ENCODE measurements around the gene FAM3C.
A peak's percentile ranks its signal among the peaks of the same experiment; 100 is the strongest.

The FAM3C gene

GRCh38 chr7:121410829-121411596 lies 14.9 kb upstream of the FAM3C start:
- DNase-seq (ENCODE audit: low read depth), result no peak

- DNase-seq (ENCODE audit: low read depth), result no peak
These were observed 10.8 kb upstream of the FAM3C start for GRCh38 chr7:121406944-121407343.

- no peak for DNase-seq (ENCODE audit: low read depth)
These were observed 10.4 kb upstream of the FAM3C start for GRCh38 chr7:121406461-121406860.

GRCh38 chr7:121404348-121404747 lies 8.2 kb upstream of the FAM3C start:
- DNase-seq (ENCODE audit: low read depth), result no peak

GRCh38 chr7:121402701-121403100 lies 6.6 kb upstream of the FAM3C start:
- no peak for DNase-seq (ENCODE audit: low read depth)

- no peak for DNase-seq (ENCODE audit: low read depth)
These were observed 5.8 kb upstream of the FAM3C start for GRCh38 chr7:121401896-121402295.

GRCh38 chr7:121398246-121398645 lies 2.1 kb upstream of the FAM3C start:
- no peak for DNase-seq (ENCODE audit: low read depth)

GRCh38 chr7:121397822-121398221 lies 1.7 kb upstream of the FAM3C start:
- DNase-seq (ENCODE audit: low read depth), result no peak

GRCh38 chr7:121397361-121397760 lies 1.3 kb upstream of the FAM3C start:
- no peak for DNase-seq (ENCODE audit: low read depth)

- peak; percentile 23 for DNase-seq (ENCODE audit: low read depth)
These were observed 581 bp downstream of the FAM3C start for GRCh38 chr7:121395494-121395960.

GRCh38 chr7:121394709-121395140 lies 1.4 kb downstream of the FAM3C start:
- no peak for DNase-seq (ENCODE audit: low read depth)

- DNase-seq (ENCODE audit: low read depth), result no peak
These were observed 3.1 kb downstream of the FAM3C start for GRCh38 chr7:121393005-121393366.

- DNase-seq (ENCODE audit: low read depth), result no peak
These were observed 3.7 kb downstream of the FAM3C start for GRCh38 chr7:121392277-121393004.

GRCh38 chr7:121391686-121392085 lies 4.4 kb downstream of the FAM3C start:
- DNase-seq (ENCODE audit: low read depth), result no peak

- DNase-seq (ENCODE audit: low read depth), result no peak
These were observed 5.5 kb downstream of the FAM3C start for GRCh38 chr7:121390617-121391016.

- DNase-seq (ENCODE audit: low read depth), result no peak
These were observed 6.0 kb downstream of the FAM3C start for GRCh38 chr7:121390109-121390508.

- no peak for DNase-seq (ENCODE audit: low read depth)
These were observed 7.2 kb downstream of the FAM3C start for GRCh38 chr7:121388950-121389349.

GRCh38 chr7:121385800-121386179 lies 10.3 kb downstream of the FAM3C start:
- DNase-seq (ENCODE audit: low read depth), result no peak

GRCh38 chr7:121385056-121385799 lies 10.9 kb downstream of the FAM3C start:
- no peak for DNase-seq (ENCODE audit: low read depth)

GRCh38 chr7:121384265-121384664 lies 11.8 kb downstream of the FAM3C start:
- no peak for DNase-seq (ENCODE audit: low read depth)

- DNase-seq (ENCODE audit: low read depth), result no peak
These were observed 12.7 kb downstream of the FAM3C start for GRCh38 chr7:121383235-121383910.

- DNase-seq (ENCODE audit: low read depth), result no peak
These were observed 13.6 kb downstream of the FAM3C start for GRCh38 chr7:121382473-121382872.
